ENCODE results near the gene LCA5.

GRCh38 chr6:79504372-79504771, 32.9 kb downstream of the LCA5 start:
- TF ChIP-seq CTCF (IDR thresholded peaks at IDR 0.05; ENCODE audit: insufficient read depth, low read length, poor library complexity, severe bottlenecking), result no peak
- TF ChIP-seq EZH2phosphoT487 (conservative IDR thresholded peaks at IDR 0.05; ENCODE audit: low read length), result no peak

All from SU-DHL-6 (cell line).